SK-N-SH treated with all-trans-retinoic acid at 6 μM for 48 hours (cell line): ENCODE measurements around the gene MYO9B.

Experiments used
- ARNTL ChIP-seq: fragments of 450-650 bp; formaldehyde crosslinking; IDR thresholded peaks from 2 replicates; pipeline ENCODE4 v1.5.0; 2020; ENCODE audit warnings: low read depth, mild to moderate bottlenecking, moderate library complexity, borderline replicate concordance
- CREB5 ChIP-seq: fragments of 250-450 bp; sonication (Bioruptor Pico); IDR thresholded peaks from 2 replicates; pipeline ENCODE4 v1.5.1; 2020; ENCODE audit warnings: low read depth, mild to moderate bottlenecking, moderate library complexity
- CSDC2 ChIP-seq: fragments of 250-450 bp; sonication (Bioruptor Pico); IDR thresholded peaks from 2 replicates; pipeline ENCODE4 v1.5.0; 2020; ENCODE audit warnings: mild to moderate bottlenecking, moderate library complexity
- ISL1 ChIP-seq: fragments of 250-450 bp; sonication (Bioruptor Pico); IDR thresholded peaks from 2 replicates; pipeline ENCODE4 v2.1.2; 2022; ENCODE audit warnings: mild to moderate bottlenecking, moderate library complexity
- OSR1 ChIP-seq: fragments of 250-450 bp; sonication (Bioruptor Pico); IDR thresholded peaks from 2 replicates; pipeline ENCODE4 v1.8.0; 2022; ENCODE audit warnings: moderate library complexity, mild to moderate bottlenecking, inconsistent platforms
- TCF4 ChIP-seq: fragments of 250-450 bp; sonication (Bioruptor Pico); IDR thresholded peaks from 2 replicates; pipeline ENCODE4 v1.8.0; 2021; ENCODE audit warnings: mild to moderate bottlenecking, moderate library complexity, borderline replicate concordance
- TOX ChIP-seq: fragments of 250-450 bp; sonication (Bioruptor Pico); IDR thresholded peaks from 2 replicates; pipeline ENCODE4 v1.8.0; 2021; ENCODE audit warnings: mild to moderate bottlenecking, moderate library complexity, borderline replicate concordance
- ZC3H10 ChIP-seq: fragments of 250-450 bp; sonication (Bioruptor Pico); IDR thresholded peaks from 2 replicates; pipeline ENCODE4 v1.5.1; 2021; ENCODE audit warnings: mild to moderate bottlenecking, moderate library complexity
- ZFP30 ChIP-seq: fragments of 450-650 bp; formaldehyde crosslinking; IDR thresholded peaks from 2 replicates; pipeline ENCODE4 v1.5.0; 2022; ENCODE audit warnings: mild to moderate bottlenecking, moderate library complexity
- ZNF8 ChIP-seq: fragments of 450-650 bp; formaldehyde crosslinking; IDR thresholded peaks from 2 replicates; pipeline ENCODE4 v1.5.0; 2020; ENCODE audit warnings: mild to moderate bottlenecking, moderate library complexity
- TF ChIP-seq, protein P1 (sequence below): fragments of 250-450 bp; sonication (Bioruptor Pico); IDR thresholded peaks from 2 replicates; pipeline ENCODE4 v1.8.0; 2021; ENCODE audit warnings: low read depth, mild to moderate bottlenecking, moderate library complexity, borderline replicate concordance
- TF ChIP-seq, protein P2 (sequence below): fragments of 250-450 bp; sonication (Bioruptor Pico); IDR thresholded peaks from 2 replicates; pipeline ENCODE4 v1.8.0; 2020; ENCODE audit warnings: mild to moderate bottlenecking, moderate library complexity, borderline replicate concordance

DNA sequence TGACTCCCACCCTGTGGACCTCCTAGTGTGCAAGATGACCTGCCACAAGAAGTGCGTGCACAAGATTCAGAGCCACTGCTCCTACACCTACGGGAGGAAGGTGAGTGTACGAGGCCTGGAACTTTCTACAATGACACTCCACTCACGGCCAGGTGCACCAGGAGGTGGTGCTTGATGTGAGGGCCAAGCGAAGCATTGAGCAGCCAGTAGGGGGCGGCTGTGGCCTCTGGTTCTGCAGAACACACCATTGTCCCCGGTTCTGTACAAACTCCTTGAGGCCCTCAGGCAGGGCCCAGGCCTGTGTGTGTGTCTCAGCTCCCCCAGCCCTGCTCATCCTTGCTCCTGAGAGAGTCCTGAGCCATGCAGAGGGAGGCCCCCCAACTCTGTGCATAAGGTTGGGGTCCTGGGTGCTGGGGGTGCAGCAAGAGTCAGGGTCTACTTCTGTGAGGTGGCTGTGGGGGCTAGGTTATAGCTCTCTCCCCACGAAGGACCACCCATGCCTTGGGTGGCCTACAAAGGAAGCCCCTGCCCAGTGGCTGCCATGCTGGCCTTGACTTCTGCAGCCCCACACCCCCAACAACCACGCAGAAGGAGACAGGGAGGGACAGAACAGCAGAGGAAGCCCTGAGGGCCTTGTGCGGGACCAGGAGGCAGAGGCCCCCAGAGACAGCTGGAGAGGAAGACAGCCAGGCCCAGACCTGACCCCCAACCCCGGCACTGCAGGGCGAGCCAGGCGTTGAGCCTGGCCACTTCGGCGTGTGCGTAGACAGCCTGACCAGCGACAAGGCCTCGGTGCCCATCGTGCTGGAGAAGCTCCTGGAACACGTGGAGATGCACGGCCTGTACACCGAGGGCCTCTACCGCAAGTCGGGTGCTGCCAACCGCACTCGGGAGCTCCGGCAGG lies 129.9 kb downstream of the MYO9B start:
- no peak for TF ChIP-seq ZNF8 (CRISPR knock-in tag)
- no peak for TF ChIP-seq CSDC2
- no peak for TF ChIP-seq OSR1
- TF ChIP-seq, protein P1, sequence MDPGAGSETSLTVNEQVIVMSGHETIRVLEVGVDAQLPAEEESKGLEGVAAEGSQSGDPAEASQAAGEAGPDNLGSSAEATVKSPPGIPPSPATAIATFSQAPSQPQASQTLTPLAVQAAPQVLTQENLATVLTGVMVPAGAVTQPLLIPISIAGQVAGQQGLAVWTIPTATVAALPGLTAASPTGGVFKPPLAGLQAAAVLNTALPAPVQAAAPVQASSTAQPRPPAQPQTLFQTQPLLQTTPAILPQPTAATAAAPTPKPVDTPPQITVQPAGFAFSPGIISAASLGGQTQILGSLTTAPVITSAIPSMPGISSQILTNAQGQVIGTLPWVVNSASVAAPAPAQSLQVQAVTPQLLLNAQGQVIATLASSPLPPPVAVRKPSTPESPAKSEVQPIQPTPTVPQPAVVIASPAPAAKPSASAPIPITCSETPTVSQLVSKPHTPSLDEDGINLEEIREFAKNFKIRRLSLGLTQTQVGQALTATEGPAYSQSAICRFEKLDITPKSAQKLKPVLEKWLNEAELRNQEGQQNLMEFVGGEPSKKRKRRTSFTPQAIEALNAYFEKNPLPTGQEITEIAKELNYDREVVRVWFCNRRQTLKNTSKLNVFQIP (CRISPR knock-in tag) = no peak
- TF ChIP-seq ZFP30 (CRISPR knock-in tag) = no peak
- TF ChIP-seq TOX (CRISPR knock-in tag) = no peak
- TF ChIP-seq ARNTL (CRISPR knock-in tag) = no peak
- no peak for TF ChIP-seq ISL1 (CRISPR knock-in tag)
- TF ChIP-seq, protein P2, sequence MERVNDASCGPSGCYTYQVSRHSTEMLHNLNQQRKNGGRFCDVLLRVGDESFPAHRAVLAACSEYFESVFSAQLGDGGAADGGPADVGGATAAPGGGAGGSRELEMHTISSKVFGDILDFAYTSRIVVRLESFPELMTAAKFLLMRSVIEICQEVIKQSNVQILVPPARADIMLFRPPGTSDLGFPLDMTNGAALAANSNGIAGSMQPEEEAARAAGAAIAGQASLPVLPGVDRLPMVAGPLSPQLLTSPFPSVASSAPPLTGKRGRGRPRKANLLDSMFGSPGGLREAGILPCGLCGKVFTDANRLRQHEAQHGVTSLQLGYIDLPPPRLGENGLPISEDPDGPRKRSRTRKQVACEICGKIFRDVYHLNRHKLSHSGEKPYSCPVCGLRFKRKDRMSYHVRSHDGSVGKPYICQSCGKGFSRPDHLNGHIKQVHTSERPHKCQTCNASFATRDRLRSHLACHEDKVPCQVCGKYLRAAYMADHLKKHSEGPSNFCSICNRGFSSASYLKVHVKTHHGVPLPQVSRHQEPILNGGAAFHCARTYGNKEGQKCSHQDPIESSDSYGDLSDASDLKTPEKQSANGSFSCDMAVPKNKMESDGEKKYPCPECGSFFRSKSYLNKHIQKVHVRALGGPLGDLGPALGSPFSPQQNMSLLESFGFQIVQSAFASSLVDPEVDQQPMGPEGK (CRISPR knock-in tag) = no peak
- no peak for TF ChIP-seq TCF4 (CRISPR knock-in tag)
- no peak for TF ChIP-seq ZC3H10 (CRISPR knock-in tag)
- TF ChIP-seq CREB5 (CRISPR knock-in tag) = no peak
